AG04450 (cell line): ENCODE measurements around the gene ANXA2. TPM values are rescaled to one million over a fixed set of nuclear protein-coding genes. Genes with fewer than 3 reads are reported as not detected.

ENCODE experiments used
- CTCF ChIA-PET: fragments of 300-600, 350-600 bp; formaldehyde crosslinking; extraction: SDS; loops from one replicate; lab custom pipeline; 2022; ENCODE audit warnings: antibody characterized with exemption, inconsistent platforms; lab: Charles Lee
- POLR2A ChIA-PET: fragments of 350-600 bp; formaldehyde crosslinking; extraction: SDS; loops from one replicate; lab custom pipeline; 2021; ENCODE audit warnings: antibody characterized with exemption, inconsistent platforms; lab: Yijun Ruan, JAX
- DNase-seq: peaks from one replicate; pipeline ENCODE4 v3.0.0-alpha.2; 2011; ENCODE audit warnings: low read depth, low spot score
- H3K27ac ChIP-seq: one replicate; pipeline ENCODE4 v1.5.1; 2012; ENCODE audit warnings: low read depth, low read length, control low read depth
- H3K27me3 ChIP-seq: one replicate; pipeline ENCODE4 v1.6.0; 2012; ENCODE audit warnings: low read length; ENCODE audit not compliant: control insufficient read depth, insufficient read depth
- H3K4me3 ChIP-seq: 2 replicates; pipeline ENCODE4 v1.5.1; 2011; ENCODE audit warnings: mild to moderate bottlenecking, low read depth, low read length, control low read depth
- H3K9me3 ChIP-seq: 2 replicates; pipeline ENCODE4 v1.5.1; 2012; ENCODE audit warnings: low read length; ENCODE audit not compliant: control insufficient read depth, insufficient read depth
- CTCF ChIP-seq: IDR thresholded peaks from 2 replicates; pipeline ENCODE4 v1.5.1; 2011; ENCODE audit warnings: low read depth, low read length, control low read depth, inconsistent platforms
- polyA plus RNA-seq: library from polyadenylated mRNA; depleted of rRNA; stranded (reverse); fragments of >200 nt; gene quantifications from 2 replicates; pipeline ENCODE4 v1.2.3, GENCODE V29; 2011

Gene ANXA2
- polyA plus RNA-seq, 1 experiment, result 4,537 TPM

GRCh38 chr15:60328852-60329443 is 68.8 kb downstream of the ANXA2 start:
- no peak for DNase-seq
- TF ChIP-seq CTCF, result peak; percentile 79
- Histone ChIP-seq H3K27ac (no peak overlapping the region), H3K4me3 (no peak overlapping the region), H3K27me3 (peaks cover 25% of the 10 kb centered on the region), H3K9me3 (no peaks in the 10 kb centered on the region)
- POLR2A ChIA-PET, result no interaction called here
- CTCF ChIA-PET, result interaction anchor here (0.6 to 5.0 kb wide), 31 partner anchors 8 to 1374 kb away, joined by 3 to 178 read pairs (median 4); no protein-coding TSS in a partner anchor

- CTCF ChIA-PET, result interaction anchor here (0.5 to 5.0 kb wide), 66 partner anchors 9 to 797 kb away, joined by 3 to 178 read pairs (median 5); partner anchors contain the start of gene ICE2
- DNase-seq, result peak; percentile 20
- POLR2A ChIA-PET, result no interaction called here
- Histone ChIP-seq H3K27me3 (peaks cover 32% of the 10 kb centered on the region), H3K9me3 (no peaks in the 10 kb centered on the region), H3K4me3 (no peak overlapping the region), H3K27ac (no peak overlapping the region)
- peak; percentile 88 for TF ChIP-seq CTCF
Observed at GRCh38 chr15:60326824-60327654, 70.7 kb downstream of the ANXA2 start.

- Histone ChIP-seq H3K4me3 (no peak overlapping the region), H3K27ac (no peak overlapping the region), H3K9me3 (no peaks in the 10 kb centered on the region), H3K27me3 (peaks cover 35% of the 10 kb centered on the region)
- POLR2A ChIA-PET, result no interaction called here
- CTCF ChIA-PET, result interaction anchor here (0.5 to 5.0 kb wide), 60 partner anchors 8 to 797 kb away, joined by 3 to 178 read pairs (median 5); partner anchors contain the start of gene ICE2
- no peak for DNase-seq
- TF ChIP-seq CTCF, result no peak
Observed at GRCh38 chr15:60326343-60326742, 71.4 kb downstream of the ANXA2 start.

GRCh38 chr15:60325905-60326304 is 71.9 kb downstream of the ANXA2 start:
- ChIA-PET POLR2A (no interaction called here), CTCF (interaction anchor here (0.5 to 5.0 kb wide), 36 partner anchors 7 to 1508 kb away, joined by 3 to 178 read pairs (median 8); partner anchors contain the start of gene ICE2)
- no peaks in the 10 kb centered on the region for H3K9me3 ChIP-seq
- H3K4me3 ChIP-seq, result no peak overlapping the region
- peaks cover 35% of the 10 kb centered on the region for H3K27me3 ChIP-seq
- TF ChIP-seq CTCF, result no peak
- no peak overlapping the region for H3K27ac ChIP-seq
- no peak for DNase-seq
